ENCODE measurements around the gene NOTUM. TPM values are rescaled to one million over a fixed set of nuclear protein-coding genes. Genes with fewer than 3 reads are reported as not detected.

The NOTUM gene
- total RNA-seq, 1 experiment from 2014 or later, result not detected

DNA sequence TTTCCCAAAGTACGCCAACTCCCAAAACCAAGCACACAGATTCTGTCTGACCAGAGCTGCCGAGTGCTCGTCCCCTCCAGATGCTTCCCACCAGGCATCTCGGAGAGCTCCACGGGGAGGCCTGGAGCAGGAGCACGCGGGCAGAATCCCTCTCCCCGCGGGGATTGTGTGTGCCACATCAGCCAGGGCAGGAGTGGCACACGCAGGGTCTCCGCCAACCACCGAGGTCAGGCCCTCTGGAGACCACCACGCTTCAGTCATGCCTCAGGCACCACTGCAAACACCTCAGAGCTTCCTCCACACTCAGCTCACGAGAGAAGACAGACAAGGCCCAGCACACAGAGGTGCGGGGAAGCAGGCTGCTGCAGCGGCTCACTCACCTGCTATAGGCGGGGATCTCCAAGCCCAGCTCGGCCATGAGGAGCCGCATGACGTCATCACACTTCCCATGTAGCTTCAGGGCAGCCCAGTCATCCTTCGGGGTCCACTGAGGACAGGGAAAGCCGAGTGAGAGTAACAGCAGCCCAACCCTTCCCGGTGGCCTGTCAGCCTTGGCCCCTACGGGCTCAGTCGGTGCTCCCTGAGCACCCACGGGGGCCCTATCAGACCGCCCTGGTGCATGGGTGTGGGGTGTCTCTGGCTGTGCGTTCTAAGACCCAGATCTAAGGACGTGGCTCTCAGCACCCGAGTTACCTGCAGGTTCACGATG lies 47.4 kb downstream of the NOTUM start:
- Mint-ChIP-seq H3K27me3 (ENCODE audit: unreplicated experiment) (no peaks in the 10 kb centered on the region), H3K27ac (ENCODE audit: unreplicated experiment) (peak overlapping the region; percentile 80), H3K4me3 (ENCODE audit: low read depth, unreplicated experiment) (no peak overlapping the region), H3K36me3 (ENCODE audit: insufficient read depth, unreplicated experiment) (peaks cover 83% of the 10 kb centered on the region), H3K9me3 (ENCODE audit: low read depth, unreplicated experiment) (no peaks in the 10 kb centered on the region), H3K4me1 (ENCODE audit: low read depth, unreplicated experiment) (peaks cover 52% of the 10 kb centered on the region)
- no peak for DNase-seq
- TF ChIP-seq, protein P1, sequence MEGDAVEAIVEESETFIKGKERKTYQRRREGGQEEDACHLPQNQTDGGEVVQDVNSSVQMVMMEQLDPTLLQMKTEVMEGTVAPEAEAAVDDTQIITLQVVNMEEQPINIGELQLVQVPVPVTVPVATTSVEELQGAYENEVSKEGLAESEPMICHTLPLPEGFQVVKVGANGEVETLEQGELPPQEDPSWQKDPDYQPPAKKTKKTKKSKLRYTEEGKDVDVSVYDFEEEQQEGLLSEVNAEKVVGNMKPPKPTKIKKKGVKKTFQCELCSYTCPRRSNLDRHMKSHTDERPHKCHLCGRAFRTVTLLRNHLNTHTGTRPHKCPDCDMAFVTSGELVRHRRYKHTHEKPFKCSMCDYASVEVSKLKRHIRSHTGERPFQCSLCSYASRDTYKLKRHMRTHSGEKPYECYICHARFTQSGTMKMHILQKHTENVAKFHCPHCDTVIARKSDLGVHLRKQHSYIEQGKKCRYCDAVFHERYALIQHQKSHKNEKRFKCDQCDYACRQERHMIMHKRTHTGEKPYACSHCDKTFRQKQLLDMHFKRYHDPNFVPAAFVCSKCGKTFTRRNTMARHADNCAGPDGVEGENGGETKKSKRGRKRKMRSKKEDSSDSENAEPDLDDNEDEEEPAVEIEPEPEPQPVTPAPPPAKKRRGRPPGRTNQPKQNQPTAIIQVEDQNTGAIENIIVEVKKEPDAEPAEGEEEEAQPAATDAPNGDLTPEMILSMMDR (IDR thresholded peaks at IDR 0.05; ENCODE audit: unreplicated experiment), result no peak
- CTCF ChIA-PET, result interaction anchor here (0.5 to 1.2 kb wide), 3 partner anchors 13 to 884 kb away, joined by 4 to 5 read pairs (median 4); partner anchors contain the start of genes ALYREF and ANAPC11
- intact Hi-C loops (cut with micrococcal nuclease; ENCODE audit: unreplicated experiment), result no loop called here
- BruUV-seq (replicated peaks), result no TSS peak

DNA sequence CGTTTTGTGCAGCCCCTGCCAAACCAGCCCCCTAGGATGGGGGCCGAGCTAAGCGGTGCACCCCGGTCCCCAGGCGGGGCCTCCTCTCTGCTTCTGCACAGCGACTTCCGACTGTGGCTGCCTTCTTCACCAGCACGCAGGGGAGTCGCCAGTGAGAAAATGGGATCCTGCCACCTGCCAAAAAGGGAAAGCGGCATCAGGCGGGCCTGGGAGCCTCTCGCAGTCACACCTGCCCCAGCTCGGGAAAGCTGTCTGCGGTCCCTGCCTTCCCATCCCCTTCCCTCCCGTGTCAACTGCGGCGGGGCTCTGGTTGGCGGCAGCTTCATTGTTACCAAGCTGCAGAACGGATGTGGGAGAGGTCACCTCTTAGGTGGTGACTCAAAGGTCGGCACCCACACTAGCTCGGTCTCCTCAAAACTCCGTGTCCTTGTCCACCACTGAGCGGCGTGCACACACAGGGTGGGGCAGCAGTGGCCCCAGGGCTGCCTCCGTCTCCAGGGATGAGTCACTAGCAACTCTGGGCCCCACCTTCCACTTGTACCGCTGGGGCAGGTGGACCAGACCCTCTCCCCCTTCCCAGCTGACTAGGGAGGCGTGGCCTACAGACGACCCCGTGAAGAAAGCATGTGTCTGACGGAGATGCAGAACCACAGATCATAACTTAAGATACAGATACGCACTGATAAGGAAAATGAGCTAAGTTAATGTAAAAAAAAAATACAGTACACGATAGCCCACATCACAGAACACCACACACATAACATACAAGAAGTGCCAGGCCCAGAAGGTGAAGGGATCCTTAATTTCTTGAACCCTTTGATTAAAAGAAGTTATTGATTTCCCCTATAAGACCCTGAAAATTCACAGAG lies 48.3 kb downstream of the NOTUM start:
- CTCF ChIA-PET, result interaction anchor here (0.9 to 1.2 kb wide), 3 partner anchors 14 to 21 kb away, joined by 4 read pairs; partner anchors contain the start of genes ALYREF and ANAPC11
- Mint-ChIP-seq H3K4me1 (ENCODE audit: low read depth, unreplicated experiment) (peaks cover 47% of the 10 kb centered on the region), H3K36me3 (ENCODE audit: insufficient read depth, unreplicated experiment) (peaks cover 75% of the 10 kb centered on the region), H3K9me3 (ENCODE audit: low read depth, unreplicated experiment) (no peaks in the 10 kb centered on the region), H3K27ac (ENCODE audit: unreplicated experiment) (peak overlapping the region; percentile 80), H3K4me3 (ENCODE audit: low read depth, unreplicated experiment) (peak overlapping the region; percentile 78), H3K27me3 (ENCODE audit: unreplicated experiment) (no peaks in the 10 kb centered on the region)
- intact Hi-C loops (cut with micrococcal nuclease; ENCODE audit: unreplicated experiment), result no loop called here
- BruUV-seq (replicated peaks), result no TSS peak
- DNase-seq, result peak; percentile 68
- TF ChIP-seq, protein P1 (IDR thresholded peaks at IDR 0.05; ENCODE audit: unreplicated experiment), result no peak

DNA sequence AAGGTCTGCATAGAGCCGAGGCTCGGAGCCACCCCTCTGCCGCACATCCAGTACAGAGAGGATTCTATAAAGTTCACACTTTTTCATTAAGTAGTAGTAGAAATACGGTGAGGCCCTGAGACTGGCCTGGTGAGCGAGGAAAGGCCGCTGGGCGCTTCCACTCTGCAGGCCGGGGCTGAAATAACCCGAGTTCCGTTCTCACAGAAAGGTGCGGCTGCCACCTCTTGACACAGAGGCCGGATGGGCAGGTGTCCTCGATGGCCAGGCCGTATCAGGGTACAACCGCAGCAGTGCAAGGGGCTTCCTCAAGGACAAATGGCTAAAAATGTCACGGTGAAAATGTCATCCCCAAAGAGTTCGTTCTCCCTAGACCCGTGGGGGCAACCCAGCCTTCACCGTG lies 49.0 kb downstream of the NOTUM start:
- TF ChIP-seq, protein P1 (IDR thresholded peaks at IDR 0.05; ENCODE audit: unreplicated experiment), result no peak
- Mint-ChIP-seq H3K4me3 (ENCODE audit: low read depth, unreplicated experiment) (peak overlapping the region; percentile 78), H3K9me3 (ENCODE audit: low read depth, unreplicated experiment) (no peaks in the 10 kb centered on the region), H3K36me3 (ENCODE audit: insufficient read depth, unreplicated experiment) (peaks cover 70% of the 10 kb centered on the region), H3K27me3 (ENCODE audit: unreplicated experiment) (no peaks in the 10 kb centered on the region), H3K4me1 (ENCODE audit: low read depth, unreplicated experiment) (peaks cover 42% of the 10 kb centered on the region), H3K27ac (ENCODE audit: unreplicated experiment) (peak overlapping the region; percentile 80)
- BruUV-seq (replicated peaks), result no TSS peak
- CTCF ChIA-PET, result no interaction called here
- intact Hi-C loops (cut with micrococcal nuclease; ENCODE audit: unreplicated experiment), result no loop called here
- no peak for DNase-seq

DNA sequence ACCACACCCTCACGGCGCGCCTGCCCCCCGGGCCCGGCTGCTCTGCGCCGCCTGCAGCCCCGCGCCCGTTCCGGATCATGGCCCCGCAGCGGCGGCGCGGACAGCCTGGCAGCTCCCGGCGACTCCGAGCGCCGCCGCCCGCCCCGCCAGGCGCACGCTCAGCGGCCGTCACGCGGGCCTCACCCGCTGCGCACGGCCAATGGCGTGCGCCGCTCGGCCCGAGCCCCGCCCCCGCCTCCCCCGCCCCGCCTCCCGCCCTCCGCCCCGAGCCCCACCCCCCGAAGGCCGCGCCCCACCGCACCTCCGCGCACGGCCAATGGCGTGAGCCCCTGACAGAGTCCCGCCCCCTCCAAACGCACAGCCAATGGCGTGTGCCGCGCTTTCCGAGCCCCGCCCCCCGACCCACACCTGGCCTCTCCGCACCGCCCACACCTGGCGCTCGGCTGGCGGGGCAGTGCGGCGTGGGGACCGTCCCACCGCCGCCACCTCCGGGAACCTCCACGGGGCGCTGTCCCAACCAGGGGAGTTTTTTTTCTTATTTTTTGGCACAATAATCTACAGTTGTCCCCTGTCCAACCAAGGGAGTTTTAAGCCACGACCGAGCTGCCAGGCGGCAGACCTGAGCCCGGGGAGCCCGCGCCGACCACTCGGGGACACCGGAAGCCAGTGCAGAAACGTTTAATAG lies 49.6 kb downstream of the NOTUM start, which contains the start of gene PCYT2:
TSS of gene PCYT2 (minus strand) at position 123 of the 685 bp plus-strand sequence. CDS start at position 79, 44 bp downstream.
- H3K9me3 Mint-ChIP-seq (ENCODE audit: low read depth, unreplicated experiment), result no peaks in the 10 kb centered on the region
- BruUV-seq (replicated peaks), result no TSS peak
- peak; percentile 96 for DNase-seq
- no peaks in the 10 kb centered on the region for H3K27me3 Mint-ChIP-seq (ENCODE audit: unreplicated experiment)
- intact Hi-C loops (cut with micrococcal nuclease; ENCODE audit: unreplicated experiment), result no loop called here
- H3K36me3 Mint-ChIP-seq (ENCODE audit: insufficient read depth, unreplicated experiment), result peaks cover 69% of the 10 kb centered on the region
- peak within 1 kb of the TSS; percentile 80 for H3K27ac Mint-ChIP-seq (ENCODE audit: unreplicated experiment)
- peak within 1 kb of the TSS; percentile 78 for H3K4me3 Mint-ChIP-seq (ENCODE audit: low read depth, unreplicated experiment)
- TF ChIP-seq, protein P1 (IDR thresholded peaks at IDR 0.05; ENCODE audit: unreplicated experiment), result no peak
- CTCF ChIA-PET, result interaction anchor here (1.0 kb wide), 1 partner anchor 90 kb away, joined by 3 read pairs; no protein-coding TSS in a partner anchor
- peaks cover 36% of the 10 kb centered on the region for H3K4me1 Mint-ChIP-seq (ENCODE audit: low read depth, unreplicated experiment)
